ENCODE data around the gene ARL15. TPM values are rescaled to one million over a fixed set of nuclear protein-coding genes. Genes with fewer than 3 reads are reported as not detected.
"Not testable (repeated sequence)": the region's sequence is repeated elsewhere in the genome, so short reads cannot be mapped to it uniquely, and the experiment has no call there.

The ARL15 gene
- total RNA-seq, 1 donor from 2014 or later: 20.3 TPM

DNA sequence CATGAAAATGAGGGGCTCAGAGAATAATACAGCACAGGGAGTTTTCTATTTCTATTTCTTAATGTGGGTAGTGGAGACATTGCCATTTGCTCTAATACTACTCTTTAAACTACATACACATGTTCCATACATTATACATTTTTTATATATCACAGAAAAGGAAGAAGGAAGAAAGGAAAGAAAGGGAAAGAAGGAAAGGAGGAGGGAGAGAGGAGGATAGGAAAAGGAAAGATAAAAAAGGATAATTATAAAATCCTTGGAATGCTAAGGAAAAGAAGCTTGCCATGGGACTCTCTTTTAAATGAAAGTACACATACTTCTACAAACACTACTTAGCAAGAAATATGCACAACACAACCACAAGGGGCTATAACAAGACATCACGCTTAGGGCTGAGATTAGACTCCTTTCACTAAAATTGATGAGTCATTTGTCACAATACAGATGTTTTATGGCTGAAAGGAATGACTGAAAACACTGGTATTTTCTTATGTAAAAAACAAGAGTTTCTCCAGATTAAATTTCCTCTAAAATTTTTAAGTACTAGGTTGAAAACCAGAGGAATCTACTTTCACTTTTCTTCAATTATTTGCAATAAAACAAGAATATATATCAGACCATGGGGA, 219.8 kb downstream of the ARL15 start:
- DNase-seq (no peak), ATAC-seq (ENCODE audit: poor library complexity) (no peak)
- intact Hi-C loops (cut with DNase I): no loop called here

DNA sequence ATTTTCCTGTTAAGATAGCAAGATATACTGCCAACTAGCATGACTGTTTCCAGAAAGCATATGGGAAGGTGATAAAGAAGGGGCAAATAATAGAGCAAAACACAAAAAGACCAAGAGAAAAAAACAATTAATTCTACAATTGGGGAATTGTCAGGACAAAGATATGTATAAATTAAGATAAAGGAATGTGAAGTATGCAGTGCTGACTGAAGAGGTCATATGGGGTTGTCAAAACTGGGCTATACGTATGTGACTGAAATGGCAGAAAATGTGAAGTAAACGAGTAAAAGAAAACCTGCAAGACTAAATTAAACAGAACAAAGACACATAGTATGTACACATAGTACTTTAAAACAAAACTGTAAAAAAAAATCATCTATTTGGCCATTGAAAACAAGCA, 222.3 kb downstream of the ARL15 start:
- no peak for ATAC-seq (ENCODE audit: poor library complexity)
- intact Hi-C loops (cut with DNase I): no loop called here
- DNase-seq: no peak

DNA sequence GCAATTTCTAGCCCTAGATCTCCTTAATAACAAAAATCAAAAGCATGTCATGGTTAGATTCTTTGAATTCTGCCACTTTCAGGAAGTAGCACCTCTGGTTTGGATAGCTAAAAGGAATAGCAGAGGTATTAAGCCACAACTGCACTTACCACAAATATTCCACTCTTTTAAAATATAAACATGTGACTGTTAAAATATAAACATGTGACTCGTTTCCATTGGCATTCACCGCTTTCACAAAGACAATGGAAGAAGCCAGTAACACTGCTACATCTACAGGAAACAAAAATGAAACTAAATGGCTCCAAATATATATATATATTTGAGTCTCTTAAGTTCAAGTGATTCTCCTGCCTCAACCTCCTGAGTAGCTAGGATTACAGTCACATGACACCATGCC, 222.9 kb downstream of the ARL15 start:
- no peak for ATAC-seq (ENCODE audit: poor library complexity)
- intact Hi-C loops (cut with DNase I): no loop called here
- no peak for DNase-seq

DNA sequence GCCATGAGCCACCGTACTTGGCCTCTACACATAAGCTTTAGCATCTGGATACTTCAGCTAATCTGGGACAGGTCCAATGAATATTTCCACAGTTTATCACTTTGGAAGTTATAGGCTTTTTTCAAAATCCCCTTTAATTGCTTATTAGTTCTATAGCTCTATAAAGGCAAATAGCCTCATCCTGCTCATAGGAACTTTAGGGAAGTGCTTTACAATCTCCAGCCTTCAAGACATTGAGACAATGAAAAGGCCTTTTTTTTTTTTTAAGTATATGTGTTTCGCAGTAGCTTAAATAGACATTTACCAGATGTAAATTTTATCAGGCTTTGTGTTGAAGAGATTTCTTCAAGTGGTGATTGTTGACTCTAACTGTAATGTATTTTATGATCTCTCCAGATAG, 224.2 kb downstream of the ARL15 start:
- ATAC-seq (ENCODE audit: poor library complexity) (no peak), DNase-seq (no peak)
- intact Hi-C loops (cut with DNase I): no loop called here

DNA sequence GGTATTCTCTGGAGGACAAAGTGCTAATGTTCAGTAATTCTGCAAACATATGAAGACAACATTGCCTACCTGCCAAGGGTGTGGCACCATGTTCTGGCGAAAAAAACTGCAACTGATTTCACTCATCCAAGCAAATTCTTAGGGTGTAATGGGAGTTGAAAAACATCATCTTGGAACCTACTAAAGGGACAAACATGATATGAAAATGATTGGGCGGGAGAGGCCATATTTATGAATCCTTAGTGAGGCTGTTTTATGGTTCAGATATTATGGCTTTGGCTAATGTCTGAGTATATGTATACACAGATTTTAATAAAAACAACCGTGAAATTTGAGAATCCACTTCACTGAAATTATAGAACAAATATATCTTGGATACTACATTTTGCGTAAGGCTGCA, 225.7 kb downstream of the ARL15 start:
- ATAC-seq (ENCODE audit: poor library complexity) (no peak), DNase-seq (no peak)
- intact Hi-C loops (cut with DNase I): no loop called here

DNA sequence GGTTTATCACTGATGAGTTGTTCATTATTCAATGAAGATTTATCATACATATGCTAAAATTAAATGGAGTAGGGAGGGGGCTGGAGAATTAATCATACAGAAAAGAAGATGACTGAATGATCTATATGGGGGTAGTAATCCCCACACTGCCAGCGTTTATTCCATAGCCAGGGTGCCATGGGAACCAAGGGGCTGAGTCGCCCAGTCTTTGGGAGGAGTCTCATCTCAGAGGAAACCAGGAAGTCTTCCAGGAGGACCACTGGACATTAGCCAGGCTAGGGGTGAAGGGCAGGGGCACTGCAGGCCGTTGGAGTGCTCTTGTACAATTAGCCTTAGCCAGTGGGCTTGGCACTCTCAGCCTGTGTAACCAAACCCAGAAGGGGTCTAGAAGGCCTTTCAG, 226.5 kb downstream of the ARL15 start:
- no peak for ATAC-seq (ENCODE audit: poor library complexity)
- no peak for DNase-seq
- intact Hi-C loops (cut with DNase I): no loop called here

DNA sequence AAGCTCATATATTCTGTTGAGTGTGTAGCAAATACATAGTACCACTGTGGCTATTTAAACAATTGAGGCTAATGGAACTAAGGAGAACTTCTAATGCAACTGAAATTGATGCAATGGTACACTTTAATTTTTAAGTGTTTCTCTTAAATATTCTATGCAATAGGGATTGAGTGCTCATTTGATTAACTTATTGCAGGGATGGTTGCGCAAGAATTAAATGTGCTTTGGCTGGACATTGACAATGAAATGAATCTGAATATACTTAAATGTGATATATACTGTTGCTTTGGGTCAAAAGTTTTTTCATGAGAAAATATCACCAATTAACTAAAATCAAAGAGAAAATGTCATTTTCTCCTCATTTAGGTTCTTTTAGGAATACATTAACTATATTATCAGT, 227.1 kb downstream of the ARL15 start:
- DNase-seq (no peak), ATAC-seq (ENCODE audit: poor library complexity) (no peak)
- intact Hi-C loops (cut with DNase I): no loop called here

DNA sequence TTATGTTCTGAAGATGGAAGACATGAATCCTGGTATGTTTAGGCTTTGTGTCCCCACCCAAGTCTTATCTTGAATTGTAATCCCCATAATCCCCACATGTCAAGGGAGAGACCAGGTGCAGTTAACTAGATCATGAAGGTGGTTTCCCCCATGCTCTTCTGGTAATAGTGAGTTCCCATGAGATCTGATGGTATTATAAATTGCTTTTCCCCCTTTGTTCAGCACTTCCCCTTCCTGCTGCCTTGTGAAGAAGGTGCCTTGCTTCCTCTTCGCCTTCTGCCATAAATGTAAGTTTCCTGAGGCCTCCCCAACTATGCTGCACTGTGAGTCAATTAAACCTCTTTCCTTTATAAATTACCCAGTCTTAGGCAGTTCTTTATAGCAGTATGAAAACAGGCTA, 229.0 kb downstream of the ARL15 start:
- no peak for DNase-seq
- intact Hi-C loops (cut with DNase I): no loop called here
- ATAC-seq (ENCODE audit: poor library complexity): no peak

DNA sequence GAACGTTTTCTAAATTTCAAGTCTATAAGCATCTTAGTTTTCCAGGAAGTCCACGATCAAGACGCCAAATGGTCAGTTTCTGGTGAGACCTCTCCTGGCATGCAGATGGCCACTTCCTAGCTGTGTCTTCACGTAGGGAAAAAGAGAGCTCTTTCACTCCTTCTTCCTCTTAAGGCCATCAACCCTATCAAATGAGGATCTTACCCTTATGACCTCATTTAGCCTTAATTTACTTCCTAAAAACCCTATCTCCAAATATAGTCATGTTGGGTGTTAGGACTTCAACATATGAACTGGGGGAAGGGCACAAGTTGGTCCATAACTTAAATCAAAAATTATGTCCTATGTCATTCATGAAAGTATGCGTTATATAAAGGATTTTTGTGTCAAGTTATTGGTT, 229.5 kb downstream of the ARL15 start:
- intact Hi-C loops (cut with DNase I): no loop called here
- no peak for DNase-seq
- ATAC-seq (ENCODE audit: poor library complexity): no peak

DNA sequence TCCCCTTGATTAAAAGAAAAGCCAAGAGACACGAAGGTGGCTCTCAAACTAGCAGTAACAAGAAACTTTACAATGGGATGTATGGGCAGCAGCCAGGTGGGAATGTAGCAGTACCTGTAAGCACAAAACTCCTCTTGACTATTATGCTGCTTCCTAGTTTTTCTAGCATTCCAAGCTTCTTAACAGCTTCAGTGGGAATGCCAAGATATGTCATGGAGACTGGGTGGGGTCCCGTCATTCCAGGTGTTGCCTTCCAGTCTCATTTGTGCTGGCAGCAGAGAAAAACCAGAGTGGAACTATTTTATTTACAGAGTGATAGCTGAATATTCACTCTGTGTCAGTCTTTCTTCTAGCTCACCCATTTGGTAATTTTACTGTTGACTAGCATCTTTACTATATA, 236.6 kb downstream of the ARL15 start:
- DNase-seq (no peak), ATAC-seq (ENCODE audit: poor library complexity) (no peak)
- intact Hi-C loops (cut with DNase I): no loop called here

DNA sequence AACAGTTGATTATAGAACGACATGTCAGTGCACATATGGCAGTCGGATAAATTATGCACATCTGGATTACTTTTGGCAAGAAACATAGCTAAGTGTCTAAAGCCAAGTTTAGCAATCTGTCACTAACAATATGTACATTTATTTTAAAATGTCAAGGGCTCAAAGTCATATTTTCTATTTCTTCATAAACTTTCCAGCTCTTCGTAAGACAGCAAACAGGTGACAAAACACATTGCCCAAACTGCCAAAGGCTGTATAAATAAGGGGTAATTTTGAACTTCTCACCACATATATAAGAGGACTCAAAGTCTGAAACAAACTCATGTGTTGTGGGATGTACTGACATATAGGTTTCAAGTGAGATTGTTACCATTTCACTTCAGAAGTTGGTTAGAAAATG, 237.2 kb downstream of the ARL15 start:
- DNase-seq: no peak
- intact Hi-C loops (cut with DNase I): no loop called here
- no peak for ATAC-seq (ENCODE audit: poor library complexity)

DNA sequence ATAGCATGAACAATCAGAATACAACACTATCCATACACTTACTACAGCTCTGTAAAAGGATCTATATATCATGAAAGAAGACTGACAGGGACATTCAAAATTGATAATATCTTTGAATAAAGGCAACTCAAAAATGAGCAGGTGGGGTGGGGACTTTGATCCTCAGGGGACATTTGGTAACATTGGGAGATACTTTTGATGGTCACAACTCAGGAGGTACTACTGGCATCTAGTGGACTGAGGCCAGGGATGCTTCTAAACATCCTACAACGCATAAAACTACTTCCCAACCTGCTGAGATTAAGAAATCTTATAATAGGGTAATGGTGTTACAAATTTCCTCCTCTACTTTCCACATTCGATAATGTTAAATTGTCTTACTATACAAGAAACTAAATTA, 243.9 kb downstream of the ARL15 start:
- ATAC-seq (ENCODE audit: poor library complexity) (no peak), DNase-seq (no peak)
- intact Hi-C loops (cut with DNase I): no loop called here

DNA sequence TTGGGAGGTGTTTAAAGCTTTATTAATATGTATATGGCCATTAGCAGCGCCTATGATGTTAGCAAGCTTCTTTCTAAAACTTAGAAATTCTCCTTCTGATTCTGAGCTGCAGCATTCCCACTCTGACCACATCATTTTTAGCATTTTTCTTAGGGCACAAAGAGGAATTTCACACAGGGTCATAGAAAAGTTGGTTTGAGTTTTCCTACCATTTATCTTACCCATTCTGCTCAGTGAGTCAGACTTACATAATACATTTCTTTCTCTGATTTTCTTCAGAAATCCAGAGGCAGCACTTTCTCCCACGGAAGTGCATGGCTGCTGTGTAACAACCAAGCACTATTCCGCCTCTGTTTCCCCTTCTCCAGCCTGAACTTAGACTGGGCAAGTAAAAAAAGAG, 246.6 kb downstream of the ARL15 start:
- DNase-seq (no peak), ATAC-seq (ENCODE audit: poor library complexity) (no peak)
- intact Hi-C loops (cut with DNase I): no loop called here

DNA sequence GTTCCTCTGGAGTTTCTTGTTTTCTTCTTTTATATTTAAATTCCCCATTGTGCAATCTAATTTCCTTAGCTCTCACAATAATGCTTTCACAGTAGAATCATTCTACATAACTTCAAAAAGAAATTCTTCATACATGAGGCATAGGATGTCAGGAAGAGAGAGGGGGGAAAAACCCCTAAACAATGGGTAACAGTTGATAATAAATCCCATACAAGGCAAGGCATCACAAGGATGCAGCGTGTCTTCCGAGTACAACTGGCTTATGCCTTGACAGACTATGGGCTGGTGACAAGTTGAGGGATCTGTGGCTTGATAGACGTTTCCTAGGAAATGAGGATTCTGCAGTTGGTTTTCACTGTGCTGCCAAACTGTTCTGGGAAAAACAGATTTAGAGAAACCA, 247.4 kb downstream of the ARL15 start:
- DNase-seq (no peak), ATAC-seq (ENCODE audit: poor library complexity) (no peak)
- intact Hi-C loops (cut with DNase I): no loop called here

DNA sequence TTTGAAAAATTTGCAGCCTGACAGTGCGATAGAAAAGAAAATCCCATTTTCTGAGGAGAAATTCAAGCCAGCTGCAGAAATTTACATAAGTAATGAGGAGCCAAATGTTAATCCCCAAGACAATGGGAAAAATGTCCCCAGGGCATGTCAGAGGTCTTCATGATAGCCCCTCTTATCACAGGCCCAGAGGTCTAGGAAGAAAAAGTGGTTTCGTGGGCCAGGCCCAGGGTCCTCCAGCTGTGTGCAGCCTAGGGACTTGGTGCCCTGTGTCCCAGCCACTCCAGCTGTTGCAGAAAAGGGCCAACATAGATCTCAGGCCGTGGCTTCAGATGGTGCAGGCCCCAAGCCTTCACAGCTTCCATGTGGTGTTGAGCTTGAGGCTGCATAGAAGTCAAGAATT, 249.5 kb downstream of the ARL15 start:
- ATAC-seq (ENCODE audit: poor library complexity); DNase-seq; intact Hi-C loops (cut with DNase I): not testable (repeated sequence)

DNA sequence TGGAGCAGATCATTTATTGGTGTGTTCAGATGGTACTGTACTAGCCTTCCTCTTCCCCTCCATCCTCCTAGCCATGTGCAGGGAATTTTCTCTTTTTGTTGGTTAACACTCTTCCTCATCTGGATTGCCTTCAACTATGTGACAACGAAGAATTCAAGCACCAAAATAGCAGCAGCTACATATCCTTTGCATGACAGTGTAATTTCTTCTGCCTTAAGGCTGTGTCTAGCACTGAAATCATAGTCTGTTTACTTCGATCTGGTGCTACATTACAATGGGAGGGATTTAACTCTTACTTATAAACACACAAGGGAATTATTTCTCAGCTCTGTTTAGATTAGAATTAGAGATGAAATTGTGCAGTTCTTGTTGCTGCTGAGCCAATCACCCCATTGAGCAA, 260.4 kb downstream of the ARL15 start:
- intact Hi-C loops (cut with DNase I): no loop called here
- DNase-seq (no peak), ATAC-seq (ENCODE audit: poor library complexity) (peak; percentile 90)

DNA sequence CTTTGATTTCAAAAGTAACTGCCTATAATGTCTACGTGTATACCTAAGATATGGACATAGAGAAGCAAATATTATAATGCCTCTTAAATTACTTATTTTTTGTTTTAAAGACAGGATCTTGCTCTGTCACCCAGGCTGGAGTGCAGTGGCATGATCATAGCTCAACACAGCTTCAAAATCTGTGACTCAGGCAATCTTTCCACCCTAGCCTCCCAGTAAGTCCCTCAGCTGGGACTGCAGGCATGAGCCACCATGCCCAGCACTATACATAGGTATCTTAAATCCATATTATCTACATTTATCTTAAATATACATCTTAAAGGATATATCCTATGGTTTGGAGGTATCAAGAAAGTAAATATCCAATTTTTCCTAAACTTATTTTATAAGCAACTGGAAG, 261.2 kb downstream of the ARL15 start:
- DNase-seq (no peak), ATAC-seq (ENCODE audit: poor library complexity) (no peak)
- intact Hi-C loops (cut with DNase I): no loop called here

DNA sequence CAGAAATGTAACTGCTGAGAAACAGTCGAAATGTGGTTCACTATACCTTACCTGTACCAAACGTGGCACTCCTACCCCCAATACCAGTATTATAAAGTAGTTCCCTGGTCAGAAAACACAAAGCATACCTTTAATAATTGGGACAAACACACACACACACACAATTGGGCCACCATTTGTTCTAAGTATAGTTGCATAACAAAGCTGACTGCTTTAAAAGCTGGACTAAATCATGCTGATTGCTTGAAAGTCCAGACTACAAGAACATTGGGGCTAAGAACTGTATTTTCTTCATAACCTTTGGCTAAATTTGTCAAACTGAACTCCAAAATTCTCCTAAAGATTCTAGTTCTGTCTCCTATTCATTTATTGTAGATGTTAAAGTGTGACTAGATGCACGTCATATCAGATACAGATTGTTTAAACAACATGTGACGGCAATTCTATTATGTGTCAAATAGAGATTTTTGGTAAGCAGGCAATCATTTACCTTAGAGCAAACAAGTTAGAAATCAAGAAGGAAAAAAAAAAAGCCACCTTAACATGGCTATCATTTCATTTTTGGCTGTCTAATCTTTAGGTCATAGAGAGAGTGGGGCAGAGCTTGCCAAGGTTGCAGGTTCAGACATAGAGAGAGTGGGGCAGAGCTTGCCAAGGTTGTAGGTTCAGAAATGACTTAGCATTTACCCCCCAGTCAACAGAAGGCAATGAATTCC, 265.1 kb downstream of the ARL15 start:
- ATAC-seq (ENCODE audit: poor library complexity) (peak; percentile 51), DNase-seq (no peak)
- intact Hi-C loops (cut with DNase I): no loop called here

DNA sequence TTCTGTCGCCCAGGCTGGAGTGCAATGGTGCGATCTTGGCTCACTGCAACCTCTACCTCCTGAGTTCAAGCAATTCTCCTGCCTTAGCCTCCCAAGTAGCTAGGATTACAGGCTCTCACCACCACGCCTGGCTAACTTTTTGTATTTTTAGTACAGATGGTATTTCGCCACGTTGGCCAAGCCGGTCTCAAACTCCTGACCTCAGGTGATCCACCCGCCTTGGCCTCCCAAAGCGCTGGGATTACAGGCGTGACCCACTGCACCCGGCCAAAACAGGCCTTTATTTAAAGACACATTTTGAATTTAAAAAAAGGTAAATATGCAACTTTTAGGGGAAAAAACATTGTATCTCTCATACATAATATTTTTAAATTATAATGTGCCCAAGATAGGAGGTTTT, 266.1 kb downstream of the ARL15 start:
- ATAC-seq (ENCODE audit: poor library complexity); DNase-seq; intact Hi-C loops (cut with DNase I): not testable (repeated sequence)

DNA sequence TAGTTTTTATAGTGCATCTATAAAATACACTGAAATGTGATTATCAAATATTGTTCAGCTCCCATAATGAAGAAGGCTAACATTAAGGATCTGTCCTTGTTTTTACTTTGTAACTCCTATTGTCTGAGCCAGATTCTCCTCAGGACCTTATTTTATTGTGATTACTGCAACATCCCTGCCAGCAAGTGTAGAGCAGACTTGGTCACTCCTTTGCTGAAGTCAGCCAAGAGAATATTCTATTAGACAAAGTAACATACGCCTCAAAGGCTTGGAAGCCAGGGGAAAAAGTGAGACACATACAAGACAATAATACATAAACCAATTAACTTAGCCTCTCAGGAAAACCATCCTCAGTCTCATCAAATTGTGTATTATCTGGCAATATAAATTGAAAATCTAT, 269.6 kb downstream of the ARL15 start:
- DNase-seq: no peak
- intact Hi-C loops (cut with DNase I): no loop called here
- ATAC-seq (ENCODE audit: poor library complexity): peak; percentile 56

DNA sequence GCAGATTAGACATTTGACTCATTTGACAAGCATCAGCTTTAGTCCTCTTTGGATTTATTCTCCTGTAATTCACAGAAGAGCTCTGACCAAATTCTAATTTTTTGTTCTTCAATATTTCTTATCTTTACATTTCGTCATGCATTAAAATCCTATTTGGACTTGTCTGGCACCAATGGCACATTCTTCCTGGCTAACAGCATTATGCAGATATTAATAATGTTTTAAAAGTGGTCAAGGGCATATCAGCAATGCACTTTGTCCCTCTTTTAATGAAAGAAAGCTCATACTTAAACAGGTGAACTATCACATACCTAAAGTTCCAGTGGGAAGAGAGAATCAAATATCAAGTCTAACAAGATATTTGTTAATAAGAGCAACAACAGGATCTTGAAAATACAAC, 270.4 kb downstream of the ARL15 start:
- intact Hi-C loops (cut with DNase I): no loop called here
- DNase-seq: no peak
- ATAC-seq (ENCODE audit: poor library complexity): no peak

Data from Right ventricle myocardium superior (tissue), 1 donor.